ENCODE results near the gene TENT4A.

Gene TENT4A

DNA sequence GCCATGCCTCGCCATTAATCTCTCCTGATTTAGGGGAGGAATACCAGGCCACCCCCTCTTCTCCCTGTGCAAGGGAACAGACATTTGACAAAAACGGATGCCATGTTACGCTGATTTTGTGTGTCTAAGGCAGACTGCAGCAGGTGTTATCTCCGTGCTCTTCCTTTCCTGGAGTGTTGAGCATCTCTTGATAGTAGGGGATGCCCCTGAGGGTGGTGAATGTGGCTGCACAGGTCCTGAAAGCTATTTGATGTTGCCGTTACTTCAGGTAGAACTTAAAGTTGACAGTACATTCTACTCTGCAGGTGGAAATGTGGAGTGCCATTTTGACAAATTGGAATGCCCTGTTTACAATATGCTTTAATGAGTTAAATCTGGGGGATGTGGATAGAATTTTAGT lies 21.5 kb downstream of the TENT4A start:
- no peak for DNase-seq (ENCODE audit: low read depth)
- TF ChIP-seq, protein P1, sequence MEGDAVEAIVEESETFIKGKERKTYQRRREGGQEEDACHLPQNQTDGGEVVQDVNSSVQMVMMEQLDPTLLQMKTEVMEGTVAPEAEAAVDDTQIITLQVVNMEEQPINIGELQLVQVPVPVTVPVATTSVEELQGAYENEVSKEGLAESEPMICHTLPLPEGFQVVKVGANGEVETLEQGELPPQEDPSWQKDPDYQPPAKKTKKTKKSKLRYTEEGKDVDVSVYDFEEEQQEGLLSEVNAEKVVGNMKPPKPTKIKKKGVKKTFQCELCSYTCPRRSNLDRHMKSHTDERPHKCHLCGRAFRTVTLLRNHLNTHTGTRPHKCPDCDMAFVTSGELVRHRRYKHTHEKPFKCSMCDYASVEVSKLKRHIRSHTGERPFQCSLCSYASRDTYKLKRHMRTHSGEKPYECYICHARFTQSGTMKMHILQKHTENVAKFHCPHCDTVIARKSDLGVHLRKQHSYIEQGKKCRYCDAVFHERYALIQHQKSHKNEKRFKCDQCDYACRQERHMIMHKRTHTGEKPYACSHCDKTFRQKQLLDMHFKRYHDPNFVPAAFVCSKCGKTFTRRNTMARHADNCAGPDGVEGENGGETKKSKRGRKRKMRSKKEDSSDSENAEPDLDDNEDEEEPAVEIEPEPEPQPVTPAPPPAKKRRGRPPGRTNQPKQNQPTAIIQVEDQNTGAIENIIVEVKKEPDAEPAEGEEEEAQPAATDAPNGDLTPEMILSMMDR (IDR thresholded peaks at IDR 0.05; ENCODE audit: low read length, missing control alignments): no peak
- H3K4me3 ChIP-seq (replicated peaks; ENCODE audit: low read depth, low read length): no peak overlapping the region

DNA sequence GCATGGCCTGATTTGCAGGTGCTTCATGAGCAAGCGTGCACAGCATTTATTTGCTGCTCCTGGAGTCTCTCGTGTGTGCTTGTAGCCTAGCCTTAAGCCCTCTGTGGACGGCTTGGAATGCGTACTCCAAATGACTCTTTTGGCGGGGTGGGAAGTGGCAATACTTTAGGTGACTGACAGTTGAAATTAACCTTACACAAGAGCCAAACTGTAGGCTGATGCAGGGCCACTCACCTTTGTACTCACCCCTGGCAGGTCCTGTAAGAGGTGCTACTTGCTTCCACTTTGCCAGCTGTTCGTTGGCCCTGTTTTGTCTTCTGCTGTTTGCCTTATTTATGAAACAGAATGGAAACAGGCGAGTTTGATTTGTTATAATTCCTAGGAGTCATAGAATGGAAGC lies 22.9 kb downstream of the TENT4A start:
- H3K4me3 ChIP-seq (replicated peaks; ENCODE audit: low read depth, low read length): no peak overlapping the region
- DNase-seq (ENCODE audit: low read depth): no peak
- TF ChIP-seq, protein P1 (IDR thresholded peaks at IDR 0.05; ENCODE audit: low read length, missing control alignments): no peak

DNA sequence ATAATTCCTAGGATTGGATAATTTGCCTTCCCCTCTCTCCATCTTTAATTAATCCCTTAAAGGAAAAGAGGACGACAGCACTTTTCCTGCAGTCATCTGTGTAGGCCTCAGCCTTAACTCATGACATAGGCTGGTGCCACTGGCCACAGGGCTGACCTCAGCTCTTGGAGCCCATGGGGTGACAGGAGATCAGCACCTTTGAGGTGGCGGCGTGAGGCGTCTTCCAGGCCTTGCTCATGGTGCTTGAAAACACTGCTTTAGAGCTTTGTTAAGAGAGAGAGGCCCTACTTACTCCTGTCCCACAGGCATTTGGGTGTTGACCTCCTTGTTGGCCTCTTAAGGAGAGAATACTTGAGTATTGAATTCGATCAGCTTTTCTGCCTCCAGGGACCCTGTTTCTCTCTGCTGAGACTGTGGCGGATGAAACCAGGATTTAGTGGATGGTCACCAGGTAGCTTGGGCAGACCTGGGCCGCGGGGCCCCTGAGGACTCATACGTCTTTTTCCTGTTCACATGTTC lies 23.4 kb downstream of the TENT4A start:
- TF ChIP-seq, protein P1 (IDR thresholded peaks at IDR 0.05; ENCODE audit: low read length, missing control alignments): no peak
- no peak overlapping the region for H3K4me3 ChIP-seq (replicated peaks; ENCODE audit: low read depth, low read length)

DNA sequence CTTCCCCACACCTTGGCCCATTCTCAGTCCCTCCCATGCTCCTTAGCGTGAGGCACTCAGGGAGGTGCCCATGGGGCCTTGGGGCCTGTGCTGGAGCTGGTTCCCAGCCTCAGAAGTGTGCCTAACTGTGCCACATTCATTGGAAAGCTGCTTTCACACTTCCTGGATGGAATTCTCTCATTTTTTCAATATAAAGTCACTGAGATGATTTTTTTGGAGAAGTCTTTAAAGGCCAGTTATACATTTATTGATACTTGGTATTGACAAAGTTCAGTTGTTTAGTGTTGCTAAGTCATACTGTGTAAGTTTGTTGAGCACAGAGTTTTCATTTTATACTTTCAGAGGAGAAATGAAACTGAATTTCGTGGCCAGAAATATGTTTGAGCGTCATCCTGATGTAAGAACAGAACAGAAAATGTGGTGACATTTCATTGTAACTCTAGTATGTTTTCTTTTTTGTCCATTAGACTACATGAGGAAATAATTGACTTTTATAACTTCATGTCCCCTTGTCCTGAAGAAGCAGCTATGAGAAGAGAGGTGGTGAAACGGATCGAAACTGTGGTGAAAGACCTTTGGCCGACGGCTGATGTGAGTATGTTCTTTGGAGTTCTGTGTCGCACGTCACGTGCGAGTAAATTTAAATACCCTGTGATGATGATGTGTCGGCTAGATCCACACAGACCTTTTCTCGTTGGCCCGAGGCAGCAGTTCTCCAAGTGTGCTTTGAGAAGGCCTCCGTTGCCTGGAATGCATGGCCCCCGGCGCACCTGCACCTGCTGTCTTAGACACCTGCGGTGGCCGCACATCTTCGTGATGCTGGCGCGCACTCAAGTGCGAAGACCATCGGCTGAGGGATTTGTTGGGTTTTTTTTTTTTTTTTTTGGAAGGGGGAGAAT lies 24.1 kb downstream of the TENT4A start:
- no peak overlapping the region for H3K4me3 ChIP-seq (replicated peaks; ENCODE audit: low read depth, low read length)
- TF ChIP-seq, protein P1 (IDR thresholded peaks at IDR 0.05; ENCODE audit: low read length, missing control alignments): no peak
- no peak for DNase-seq (ENCODE audit: low read depth)

More for the DNA sequence above, 23.4 kb downstream of the TENT4A start:
- no peak for DNase-seq (ENCODE audit: low read depth)

DNA sequence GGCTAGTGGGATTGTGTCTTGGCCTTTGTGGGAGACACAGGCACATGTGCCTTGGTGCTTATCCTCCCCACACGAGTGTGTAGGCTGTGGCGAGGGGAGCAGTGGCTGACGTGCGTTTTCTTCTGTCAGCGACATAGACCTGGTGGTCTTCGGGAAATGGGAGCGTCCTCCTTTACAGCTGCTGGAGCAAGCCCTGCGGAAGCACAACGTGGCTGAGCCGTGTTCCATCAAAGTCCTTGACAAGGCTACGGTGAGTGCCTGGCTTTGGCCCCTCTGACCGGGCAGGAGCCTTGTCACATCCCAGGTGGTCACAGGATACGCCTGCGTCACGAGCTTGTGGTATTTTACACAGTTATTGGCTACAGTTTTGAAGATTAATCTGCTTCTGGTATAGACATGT lies 26.4 kb downstream of the TENT4A start:
- TF ChIP-seq, protein P1 (IDR thresholded peaks at IDR 0.05; ENCODE audit: low read length, missing control alignments): no peak
- H3K4me3 ChIP-seq (replicated peaks; ENCODE audit: low read depth, low read length): no peak overlapping the region
- DNase-seq (ENCODE audit: low read depth): no peak

DNA sequence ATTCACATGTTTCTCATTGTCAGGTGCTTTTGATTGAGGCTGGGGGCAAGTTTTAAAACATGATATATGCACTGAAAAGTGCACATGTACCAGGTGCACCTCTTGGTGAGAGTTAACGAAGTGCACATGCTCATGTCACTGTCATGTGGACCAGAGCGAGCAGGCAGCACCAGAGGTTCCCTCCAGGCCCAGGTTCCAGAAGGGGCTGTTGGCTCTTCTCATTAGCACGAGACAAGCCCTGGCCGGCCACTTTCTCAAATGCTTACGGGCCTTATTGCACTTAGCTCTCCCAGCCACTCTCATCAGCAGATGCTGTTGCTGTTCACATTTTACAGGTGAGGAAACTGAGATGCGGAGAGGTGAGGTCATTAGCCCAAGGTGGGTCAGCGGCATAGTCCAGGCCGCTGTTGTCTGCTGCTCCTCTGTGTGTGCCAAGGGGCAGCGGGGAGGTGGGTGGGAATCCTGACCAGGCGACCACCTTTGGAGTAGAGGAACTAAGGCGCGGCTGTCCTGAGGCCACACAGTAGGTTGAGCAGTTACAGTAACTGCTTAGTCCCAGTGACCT lies 27.4 kb downstream of the TENT4A start:
- no peak for DNase-seq (ENCODE audit: low read depth)
- TF ChIP-seq, protein P1 (IDR thresholded peaks at IDR 0.05; ENCODE audit: low read length, missing control alignments): no peak
- no peak overlapping the region for H3K4me3 ChIP-seq (replicated peaks; ENCODE audit: low read depth, low read length)

All from fibroblast of pulmonary artery (primary cell).